ENCODE measurements around the gene TUBGCP2. TPM values are rescaled to one million over a fixed set of nuclear protein-coding genes. Genes with fewer than 3 reads are reported as not detected.

TUBGCP2 gene
- polyA plus RNA-seq, 1 donor (not counting 4 experiments of a cell fraction or from before 2014, with no cell fraction given) = 55.8 TPM

DNA sequence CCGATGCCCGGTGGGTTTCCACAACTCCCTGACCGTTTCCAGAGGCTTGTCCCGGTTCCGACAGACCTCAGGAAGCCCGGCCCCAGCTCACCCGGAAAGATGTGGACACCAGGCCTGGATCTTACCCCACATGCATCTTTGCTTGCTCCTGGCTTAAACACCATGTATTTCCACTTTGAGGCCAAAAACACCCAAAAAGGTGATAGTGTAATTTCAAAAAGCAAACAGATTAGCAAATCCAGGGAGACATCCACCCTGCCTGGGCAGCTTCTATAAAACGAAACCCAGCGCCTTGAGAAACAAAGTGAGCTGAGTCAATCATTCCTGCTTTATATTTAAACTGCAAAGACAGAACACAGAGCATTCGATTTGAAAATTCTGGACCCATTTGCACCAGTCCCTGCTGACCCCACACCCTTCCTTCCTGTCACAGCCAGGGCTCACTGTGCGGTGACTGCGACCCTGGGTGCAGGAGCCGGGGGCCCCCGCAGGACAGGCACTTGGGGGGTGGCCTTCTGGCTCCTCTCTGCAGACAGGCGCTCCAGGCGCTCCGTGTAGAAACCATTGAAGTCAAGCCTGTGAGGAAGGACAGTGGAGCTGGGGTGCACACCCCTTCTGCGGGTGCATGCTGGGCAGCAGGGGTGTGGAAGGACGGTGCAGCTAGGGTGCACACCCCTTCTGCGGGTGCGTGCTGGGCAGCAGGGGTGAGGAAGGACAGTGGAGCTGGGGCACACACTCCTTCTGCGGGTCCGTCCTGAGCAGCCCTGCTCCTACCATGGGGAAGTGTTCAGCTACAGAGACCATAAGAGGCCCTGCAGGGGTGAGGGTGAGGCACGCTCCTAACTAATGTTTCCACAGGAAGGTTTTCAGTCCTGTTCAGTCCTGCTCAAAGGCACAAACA lies 29.1 kb downstream of the TUBGCP2 start:
- Histone ChIP-seq H3K4me2 (ENCODE audit: control insufficient read depth, extremely low read depth, insufficient read depth, low read depth, low read length) (peak overlapping the region; percentile 86), H3K27me3 (ENCODE audit: control insufficient read depth, extremely low read depth, insufficient read depth, low read length) (no peaks in the 10 kb centered on the region), H3K4me1 (ENCODE audit: control insufficient read depth, extremely low read depth, insufficient read depth, low read length) (peaks cover 31% of the 10 kb centered on the region), H3K36me3 (ENCODE audit: control insufficient read depth in 2 of 2, extremely low read depth in 1 of 2, insufficient read depth in 2 of 2, low read length in 2 of 2) (peaks cover 16 to 31% of the 10 kb centered on the region in 2 experiments), H3K79me2 (ENCODE audit: control insufficient read depth, insufficient read depth, low read length) (peaks cover 18% of the 10 kb centered on the region), H4K20me1 (ENCODE audit: control insufficient read depth, extremely low read depth, insufficient read depth, low read length) (no peaks in the 10 kb centered on the region), H3K9ac (ENCODE audit: control insufficient read depth, extremely low read depth, insufficient read depth, low read length) (peak overlapping the region; percentile 65), H2AFZ (ENCODE audit: control insufficient read depth, low read length) (no peak overlapping the region), H3K27ac (ENCODE audit: control insufficient read depth, insufficient read depth, low read length) (peak overlapping the region; percentile 82), H3K9me3 (ENCODE audit: control insufficient read depth, low read depth, low read length) (no peaks in the 10 kb centered on the region), H3K9me1 (ENCODE audit: control insufficient read depth, extremely low read depth, insufficient read depth, low read length) (no peaks in the 10 kb centered on the region), H3K4me3 (ENCODE audit: control insufficient read depth in 2 of 3, extremely low read depth in 1 of 3, insufficient read depth in 2 of 3, low read depth in 1 of 3, low read length in 3 of 3) (no peak overlapping the region)
- dilution Hi-C loops (cut with MboI; ENCODE audit: extremely low pct_ligation_motif_present, low sequenced_read_pairs) = no loop called here
- DNase-seq (ENCODE audit: low read depth, low spot score) (no peak), FAIRE-seq (no peak)
- TF ChIP-seq, protein P1, sequence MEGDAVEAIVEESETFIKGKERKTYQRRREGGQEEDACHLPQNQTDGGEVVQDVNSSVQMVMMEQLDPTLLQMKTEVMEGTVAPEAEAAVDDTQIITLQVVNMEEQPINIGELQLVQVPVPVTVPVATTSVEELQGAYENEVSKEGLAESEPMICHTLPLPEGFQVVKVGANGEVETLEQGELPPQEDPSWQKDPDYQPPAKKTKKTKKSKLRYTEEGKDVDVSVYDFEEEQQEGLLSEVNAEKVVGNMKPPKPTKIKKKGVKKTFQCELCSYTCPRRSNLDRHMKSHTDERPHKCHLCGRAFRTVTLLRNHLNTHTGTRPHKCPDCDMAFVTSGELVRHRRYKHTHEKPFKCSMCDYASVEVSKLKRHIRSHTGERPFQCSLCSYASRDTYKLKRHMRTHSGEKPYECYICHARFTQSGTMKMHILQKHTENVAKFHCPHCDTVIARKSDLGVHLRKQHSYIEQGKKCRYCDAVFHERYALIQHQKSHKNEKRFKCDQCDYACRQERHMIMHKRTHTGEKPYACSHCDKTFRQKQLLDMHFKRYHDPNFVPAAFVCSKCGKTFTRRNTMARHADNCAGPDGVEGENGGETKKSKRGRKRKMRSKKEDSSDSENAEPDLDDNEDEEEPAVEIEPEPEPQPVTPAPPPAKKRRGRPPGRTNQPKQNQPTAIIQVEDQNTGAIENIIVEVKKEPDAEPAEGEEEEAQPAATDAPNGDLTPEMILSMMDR (optimal IDR thresholded peaks at IDR 0.05 in 1 of 3, IDR thresholded peaks at IDR 0.05 in 1 of 3, conservative IDR thresholded peaks at IDR 0.05 in 1 of 3; ENCODE audit: extremely low read depth in 1 of 3, insufficient read depth in 2 of 3, low read length in 3 of 3) = no peak
- TF ChIP-seq EZH2 (IDR thresholded peaks at IDR 0.05; ENCODE audit: low read length) = no peak

DNA sequence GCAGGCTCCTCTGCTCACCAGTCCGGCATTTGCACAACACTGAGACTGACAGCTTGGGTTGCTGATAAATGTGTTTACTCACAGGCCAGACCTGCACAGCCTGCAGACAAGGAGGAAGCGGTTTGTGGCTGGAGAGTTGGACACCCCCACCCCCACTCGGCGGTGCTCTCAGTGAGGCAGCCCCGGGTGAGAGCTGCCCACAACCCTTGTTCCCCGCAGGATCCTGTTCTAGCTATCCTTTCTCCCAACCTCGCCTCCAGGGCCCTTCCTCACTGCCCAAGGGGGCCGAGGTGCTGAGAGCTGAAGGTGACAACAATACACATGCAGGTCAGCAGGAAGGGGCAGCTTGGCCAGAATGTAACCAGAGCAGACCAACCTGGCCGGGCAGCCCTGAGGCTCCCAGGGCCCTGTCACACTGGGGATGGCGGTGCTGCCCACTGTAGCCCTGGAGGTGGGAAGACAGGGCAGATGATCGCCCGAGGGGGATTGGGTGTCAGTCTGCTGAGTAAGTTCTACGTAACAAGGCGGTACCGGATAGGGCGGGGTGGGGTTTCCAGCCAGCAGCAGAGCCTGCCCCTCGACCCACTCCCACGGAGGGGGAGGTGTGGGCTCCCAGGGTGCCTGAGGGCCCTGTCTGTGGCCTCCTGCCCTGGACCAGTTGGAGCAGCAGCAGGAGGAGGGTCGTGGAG lies 30.0 kb downstream of the TUBGCP2 start:
- dilution Hi-C loops (cut with MboI; ENCODE audit: extremely low pct_ligation_motif_present, low sequenced_read_pairs) = no loop called here
- Histone ChIP-seq H3K27me3 (ENCODE audit: control insufficient read depth, extremely low read depth, insufficient read depth, low read length) (no peaks in the 10 kb centered on the region), H3K79me2 (ENCODE audit: control insufficient read depth, insufficient read depth, low read length) (peaks cover 25% of the 10 kb centered on the region), H3K27ac (ENCODE audit: control insufficient read depth, insufficient read depth, low read length) (peak overlapping the region; percentile 82), H4K20me1 (ENCODE audit: control insufficient read depth, extremely low read depth, insufficient read depth, low read length) (no peaks in the 10 kb centered on the region), H2AFZ (ENCODE audit: control insufficient read depth, low read length) (no peak overlapping the region), H3K4me2 (ENCODE audit: control insufficient read depth, extremely low read depth, insufficient read depth, low read depth, low read length) (peak overlapping the region; percentile 86), H3K36me3 (ENCODE audit: control insufficient read depth in 2 of 2, extremely low read depth in 1 of 2, insufficient read depth in 2 of 2, low read length in 2 of 2) (peaks cover 15 to 29% of the 10 kb centered on the region in 2 experiments), H3K9me1 (ENCODE audit: control insufficient read depth, extremely low read depth, insufficient read depth, low read length) (no peaks in the 10 kb centered on the region), H3K9me3 (ENCODE audit: control insufficient read depth, low read depth, low read length) (no peaks in the 10 kb centered on the region), H3K9ac (ENCODE audit: control insufficient read depth, extremely low read depth, insufficient read depth, low read length) (peak overlapping the region; percentile 65), H3K4me3 (ENCODE audit: control insufficient read depth in 2 of 3, extremely low read depth in 1 of 3, insufficient read depth in 2 of 3, low read depth in 1 of 3, low read length in 3 of 3) (peak overlapping the region in 2 of 3 experiments; percentile 11 to 18), H3K4me1 (ENCODE audit: control insufficient read depth, extremely low read depth, insufficient read depth, low read length) (peaks cover 35% of the 10 kb centered on the region)
- DNase-seq (ENCODE audit: low read depth, low spot score) (peak; percentile 79), FAIRE-seq (peak; percentile 85)
- TF ChIP-seq EZH2 (IDR thresholded peaks at IDR 0.05; ENCODE audit: low read length) = no peak
- TF ChIP-seq, protein P1 (optimal IDR thresholded peaks at IDR 0.05 in 1 of 3, IDR thresholded peaks at IDR 0.05 in 1 of 3, conservative IDR thresholded peaks at IDR 0.05 in 1 of 3; ENCODE audit: extremely low read depth in 1 of 3, insufficient read depth in 2 of 3, low read length in 3 of 3) = peak in 1 of 3 experiments; percentile 8

Data from keratinocyte (primary cell).